Common myeloid progenitor, CD34-positive (primary cell): ENCODE data around the gene RNF146.

Experiments
- CTCF ChIA-PET: fragments of 350-600 bp; sonication (Branson Sonifier 250); formaldehyde crosslinking; loops from one replicate; lab custom pipeline; 2021; ENCODE audit warnings: antibody characterized with exemption; lab: Charles Lee
- POLR2A ChIA-PET: fragments of 350-600 bp; sonication (Branson Sonifier 250); formaldehyde crosslinking; loops from one replicate; lab custom pipeline; 2021; ENCODE audit warnings: antibody characterized with exemption; lab: Charles Lee
- DNase-seq, 3 donors: peaks; one replicate each; pipeline versions ENCODE4 v3.0.0 to v3.0.0-alpha.2; 2013
- H3K27ac ChIP-seq, 2 experiments: 1 replicate in 1 of 2; 2 replicates in 1 of 2; pipeline ENCODE4 v1.7.0; 2013; ENCODE audit warnings: inconsistent platforms in 2 of 2, low read length in 2 of 2, mild to moderate bottlenecking in 2 of 2, low read depth in 1 of 2, moderate library complexity in 1 of 2; ENCODE audit not compliant: severe bottlenecking in 2 of 2, insufficient read depth in 1 of 2, poor library complexity in 1 of 2
- H3K27me3 ChIP-seq, 5 experiments: replicated peaks in 2 of 5; 1 replicate in 3 of 5; 2 replicates in 2 of 5; pipeline versions ENCODE4 v1.6.1 to v1.7.0; 2013; ENCODE audit warnings: low read length in 4 of 5, mild to moderate bottlenecking in 2 of 5, moderate library complexity in 2 of 5, inconsistent platforms in 1 of 5; ENCODE audit not compliant: insufficient read depth in 5 of 5, control insufficient read depth in 4 of 5
- H3K36me3 ChIP-seq, 4 experiments: 1 replicate in 2 of 4; 2 replicates in 2 of 4; pipeline versions ENCODE4 v1.6.1 to v1.7.0; 2013; ENCODE audit warnings: low read length in 3 of 4, control low read depth in 1 of 4, mild to moderate bottlenecking in 1 of 4; ENCODE audit not compliant: control insufficient read depth in 4 of 4, insufficient read depth in 4 of 4
- H3K4me1 ChIP-seq, 4 experiments: 1 replicate in 3 of 4; 2 replicates in 1 of 4; pipeline versions ENCODE4 v1.6.1 to v1.7.1; 2013; ENCODE audit warnings: low read length in 3 of 4, mild to moderate bottlenecking in 3 of 4, control low read depth in 1 of 4, inconsistent platforms in 1 of 4, moderate library complexity in 1 of 4; ENCODE audit not compliant: control insufficient read depth in 4 of 4, insufficient read depth in 4 of 4; ENCODE audit errors: control extremely low read depth in 1 of 4
- H3K4me3 ChIP-seq, 7 experiments: 1 replicate in 4 of 7; 2 replicates in 3 of 7; pipeline versions ENCODE4 v1.5.1 to v1.7.0; 2013; ENCODE audit warnings: mild to moderate bottlenecking in 7 of 7, low read length in 6 of 7, moderate library complexity in 6 of 7, inconsistent platforms in 2 of 7, low read depth in 2 of 7, control low read depth in 1 of 7; ENCODE audit not compliant: insufficient read depth in 4 of 7, control insufficient read depth in 1 of 7; ENCODE audit errors: extremely low read depth in 1 of 7
- H3K9me3 ChIP-seq, 5 experiments: 1 replicate in 4 of 5; 2 replicates in 1 of 5; pipeline versions ENCODE4 v1.6.1 to v1.7.1; 2013; ENCODE audit warnings: low read length in 4 of 5, mild to moderate bottlenecking in 2 of 5, inconsistent platforms in 1 of 5, low read depth in 1 of 5, moderate library complexity in 1 of 5; ENCODE audit not compliant: control insufficient read depth in 4 of 5, insufficient read depth in 2 of 5; ENCODE audit errors: control extremely low read depth in 1 of 5
- WGBS: methylation state at CpG from one replicate; pipeline ENCODE4 v1.1.5; 2013; ENCODE audit not compliant: insufficient coverage; 5-methylcytosine and 5-hydroxymethylcytosine counted together

RNF146 gene

GRCh38 chr6:127267646-127268625 lies 1.3 kb downstream of the RNF146 start:
- no peaks in the 10 kb centered on the region for H3K36me3 ChIP-seq
- ChIA-PET CTCF (interaction anchor here (1.1 to 2.5 kb wide), 3 partner anchors 14 to 77 kb away, joined by 4 to 9 read pairs (median 6); no protein-coding TSS in a partner anchor), POLR2A (interaction anchor here (1.4 kb wide), 1 partner anchor 30 kb away, joined by 3 read pairs; no protein-coding TSS in a partner anchor)
- peaks cover 13 to 31% (median 22%) of the 10 kb centered on the region in 4 experiments for H3K4me1 ChIP-seq
- H3K9me3 ChIP-seq = no peaks in the 10 kb centered on the region
- DNase-seq = peak in 2 of 3 donors; percentile 20 to 58
- no peaks in the 10 kb centered on the region for H3K27me3 ChIP-seq
- peak overlapping the region; percentile 91 to 99 (median 96) for H3K4me3 ChIP-seq
- 0% methylated on average over 5 of the region's 16 CpGs for WGBS
- peak overlapping the region; percentile 73 to 94 for H3K27ac ChIP-seq

- DNase-seq = no peak
- H3K36me3 ChIP-seq = no peaks in the 10 kb centered on the region
- CTCF ChIA-PET = no interaction called here
- POLR2A ChIA-PET = no interaction called here
- peaks cover 6 to 21% (median 12%) of the 10 kb centered on the region in 4 experiments for H3K4me1 ChIP-seq
- H3K9me3 ChIP-seq = no peaks in the 10 kb centered on the region
- H3K4me3 ChIP-seq = no peak overlapping the region
- no peak overlapping the region for H3K27ac ChIP-seq
- WGBS = no CpG with 5 or more reads among the region's 3 CpGs
- no peaks in the 10 kb centered on the region for H3K27me3 ChIP-seq
Observed at GRCh38 chr6:127272576-127272975, 5.9 kb downstream of the RNF146 start.

- Histone ChIP-seq H3K4me1 (peaks cover 3 to 14% (median 10%) of the 10 kb centered on the region in 4 experiments), H3K27ac (no peak overlapping the region), H3K27me3 (no peaks in the 10 kb centered on the region), H3K9me3 (no peaks in the 10 kb centered on the region), H3K4me3 (no peak overlapping the region), H3K36me3 (no peaks in the 10 kb centered on the region)
- 89% methylated on average over 1 of the region's 2 CpGs for WGBS
- DNase-seq = no peak
- POLR2A ChIA-PET = no interaction called here
- CTCF ChIA-PET = no interaction called here
Observed at GRCh38 chr6:127273499-127273898, 6.8 kb downstream of the RNF146 start.

- no peaks in the 10 kb centered on the region for H3K27me3 ChIP-seq
- H3K4me3 ChIP-seq = peak overlapping the region in 1 of 7 experiments; percentile 14
- H3K4me1 ChIP-seq = peaks cover 0 to 5% (median 0%) of the 10 kb centered on the region in 4 experiments
- H3K36me3 ChIP-seq = peaks cover 0 to 7% (median 6%) of the 10 kb centered on the region in 4 experiments
- DNase-seq = peak in 1 of 3 donors; percentile 27
- H3K27ac ChIP-seq = no peak overlapping the region
- CTCF ChIA-PET = interaction anchor here (1.9 kb wide), 1 partner anchor 10 kb away, joined by 12 read pairs; the partner anchor contains the start of gene RNF146
- H3K9me3 ChIP-seq = no peaks in the 10 kb centered on the region
- POLR2A ChIA-PET = no interaction called here
- 100% methylated on average over 1 of the region's 1 CpG for WGBS
Observed at GRCh38 chr6:127276331-127276730, 9.7 kb downstream of the RNF146 start.

- WGBS = no CpG with 5 or more reads among the region's 3 CpGs
- CTCF ChIA-PET = interaction anchor here (1.4 to 1.5 kb wide), 2 partner anchors 23 to 26 kb away, joined by 3 to 6 read pairs; no protein-coding TSS in a partner anchor
Observed at GRCh38 chr6:127277878-127278843, 11.5 kb downstream of the RNF146 start.

GRCh38 chr6:127279815-127280214 lies 13.2 kb downstream of the RNF146 start:
- H3K9me3 ChIP-seq = no peaks in the 10 kb centered on the region
- WGBS = 33% methylated on average over 1 of the region's 1 CpG
- ChIA-PET CTCF (interaction anchor here (1.4 to 1.5 kb wide), 2 partner anchors 22 to 24 kb away, joined by 3 to 6 read pairs; no protein-coding TSS in a partner anchor), POLR2A (no interaction called here)
- no peak overlapping the region for H3K27ac ChIP-seq
- no peaks in the 10 kb centered on the region for H3K27me3 ChIP-seq
- H3K4me1 ChIP-seq = peaks cover 0 to 5% (median 0%) of the 10 kb centered on the region in 4 experiments
- no peak overlapping the region for H3K4me3 ChIP-seq
- DNase-seq = no peak
- H3K36me3 ChIP-seq = peaks cover 12 to 31% (median 19%) of the 10 kb centered on the region in 4 experiments

More at GRCh38 chr6:127277878-127278843, 11.5 kb downstream of the RNF146 start:
- Histone ChIP-seq H3K36me3 (peaks cover 7 to 22% (median 16%) of the 10 kb centered on the region in 4 experiments), H3K9me3 (no peaks in the 10 kb centered on the region), H3K27ac (no peak overlapping the region), H3K27me3 (no peaks in the 10 kb centered on the region), H3K4me1 (peaks cover 0 to 5% (median 0%) of the 10 kb centered on the region in 4 experiments), H3K4me3 (no peak overlapping the region)
- no peak for DNase-seq
- POLR2A ChIA-PET = no interaction called here
